ENCODE data around the gene RGS6. TPM values are rescaled to one million over a fixed set of nuclear protein-coding genes. Genes with fewer than 3 reads are reported as not detected.

Gene RGS6
- total RNA-seq, 1 donor from 2014 or later: 1.1 TPM

GRCh38 chr14:72013721-72014345 lies 81.6 kb downstream of the RGS6 start:
- no peak for DNase-seq (ENCODE audit: low spot score)

GRCh38 chr14:72014486-72014885 lies 82.3 kb downstream of the RGS6 start:
- DNase-seq (ENCODE audit: low spot score): no peak

- DNase-seq (ENCODE audit: low spot score): no peak
Measured at GRCh38 chr14:72017290-72017689, 85.1 kb downstream of the RGS6 start.

GRCh38 chr14:72023128-72024042 lies 91.2 kb downstream of the RGS6 start:
- DNase-seq (ENCODE audit: low spot score): no peak

DNA sequence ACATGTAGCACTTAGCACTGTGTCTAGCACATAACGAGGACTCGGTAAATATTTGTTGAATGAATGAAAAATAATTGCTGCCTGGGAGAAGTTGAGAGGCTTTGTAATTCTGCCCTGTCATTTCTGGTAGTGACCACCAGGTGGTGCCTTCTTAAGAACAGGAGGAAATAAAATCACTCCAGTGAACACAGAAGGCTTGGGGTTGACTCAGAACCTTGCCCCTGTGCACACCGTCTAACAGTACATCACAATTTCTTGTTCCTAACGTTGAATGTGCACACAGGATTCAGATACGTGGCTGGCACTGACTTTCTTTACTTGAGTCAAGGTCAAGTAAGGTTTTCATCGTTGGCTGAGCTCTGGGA lies 91.8 kb downstream of the RGS6 start:
- peak; percentile 24 for DNase-seq (ENCODE audit: low spot score)

DNA sequence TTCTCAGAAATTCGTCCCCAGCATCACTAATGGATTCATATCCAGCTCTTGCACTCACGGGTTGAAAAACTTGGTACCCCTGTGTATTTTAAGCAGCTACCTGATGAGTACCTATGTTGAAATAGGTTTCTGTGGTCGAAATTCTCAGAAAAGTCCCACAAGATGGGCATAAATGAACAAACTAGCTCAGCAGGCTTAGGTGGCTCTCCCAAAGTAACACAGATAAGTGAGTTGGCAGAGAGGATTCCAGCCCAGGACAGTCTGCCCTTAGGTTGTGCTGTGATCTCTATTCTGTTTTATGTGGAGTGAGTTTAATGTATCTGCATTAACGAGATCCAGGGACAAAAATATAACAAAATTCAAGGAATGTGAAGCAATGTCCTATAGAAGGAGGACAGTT lies 92.3 kb downstream of the RGS6 start:
- no peak for DNase-seq (ENCODE audit: low spot score)

- no peak for DNase-seq (ENCODE audit: low spot score)
Measured at GRCh38 chr14:72026536-72026935, 94.3 kb downstream of the RGS6 start.

- DNase-seq (ENCODE audit: low spot score): no peak
Measured at GRCh38 chr14:72027061-72027460, 94.8 kb downstream of the RGS6 start.

- no peak for DNase-seq (ENCODE audit: low spot score)
Measured at GRCh38 chr14:72033365-72033764, 101.1 kb downstream of the RGS6 start.

- no peak for DNase-seq (ENCODE audit: low spot score)
Measured at GRCh38 chr14:72040528-72040927, 108.3 kb downstream of the RGS6 start.

- no peak for DNase-seq (ENCODE audit: low spot score)
Measured at GRCh38 chr14:72045271-72045670, 113.0 kb downstream of the RGS6 start.

- DNase-seq (ENCODE audit: low spot score): no peak
Measured at GRCh38 chr14:72045885-72046284, 113.7 kb downstream of the RGS6 start.

DNA sequence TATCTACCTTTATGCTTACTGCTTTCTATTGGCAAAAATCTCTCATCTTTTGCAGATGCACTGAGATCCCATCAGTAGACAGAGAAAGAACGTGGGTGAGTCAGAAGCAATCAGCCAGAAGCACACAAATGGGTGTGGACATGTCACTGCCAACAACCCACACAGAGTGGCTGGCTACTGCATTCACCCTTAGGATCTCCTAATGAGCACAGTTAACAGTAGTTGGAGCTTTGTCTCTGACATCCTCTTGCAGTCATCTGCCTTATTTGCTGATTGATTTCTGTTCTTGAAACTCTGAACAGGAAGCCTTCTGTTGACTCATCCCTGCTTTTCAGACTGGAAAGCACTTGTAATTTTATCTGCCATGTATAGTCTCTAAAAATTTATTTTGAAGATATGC lies 117.2 kb downstream of the RGS6 start:
- DNase-seq (ENCODE audit: low spot score): no peak

DNA sequence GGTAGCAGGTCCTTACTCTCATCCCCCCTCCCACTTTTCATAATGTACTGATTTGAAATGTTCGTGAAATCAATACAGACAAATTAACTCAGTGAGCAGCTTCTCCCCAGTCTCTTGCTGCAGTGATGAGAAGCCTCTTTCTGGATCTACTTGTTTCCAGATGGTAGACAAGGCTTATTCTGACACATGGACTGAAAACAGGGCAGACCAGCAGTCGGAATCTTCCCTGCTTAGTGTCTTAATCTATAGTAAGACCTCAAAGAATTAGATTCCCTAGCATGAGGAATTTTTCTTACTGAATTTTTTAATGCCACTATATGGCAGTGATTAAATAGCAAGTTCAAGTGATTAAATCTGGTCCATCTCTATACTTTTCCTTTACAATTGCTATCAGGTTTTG lies 120.1 kb downstream of the RGS6 start:
- no peak for DNase-seq (ENCODE audit: low spot score)

GRCh38 chr14:72053651-72054050 lies 121.4 kb downstream of the RGS6 start:
- DNase-seq (ENCODE audit: low spot score): no peak

DNA sequence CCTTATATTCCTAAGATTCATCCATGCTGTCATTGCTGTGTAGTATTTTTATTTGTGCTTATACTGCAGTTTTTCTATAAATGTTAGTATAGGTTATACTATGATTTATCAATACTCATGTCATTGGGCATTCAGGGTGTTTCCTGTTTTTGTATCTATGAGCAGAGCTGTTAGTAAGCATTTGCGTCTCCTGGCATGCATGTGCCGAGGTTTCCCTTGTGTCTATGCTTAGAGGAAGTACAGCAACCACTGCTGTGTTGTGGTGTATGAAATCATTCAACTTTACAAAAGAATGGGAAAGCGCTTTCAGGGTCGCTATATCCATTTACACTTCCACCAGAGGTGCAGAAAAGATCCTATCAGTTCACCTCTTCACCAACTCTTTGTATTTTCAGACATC lies 122.7 kb downstream of the RGS6 start:
- no peak for DNase-seq (ENCODE audit: low spot score)

GRCh38 chr14:72057701-72058285 lies 125.6 kb downstream of the RGS6 start:
- DNase-seq (ENCODE audit: low spot score): no peak

GRCh38 chr14:72060460-72060859 lies 128.2 kb downstream of the RGS6 start:
- no peak for DNase-seq (ENCODE audit: low spot score)

DNA sequence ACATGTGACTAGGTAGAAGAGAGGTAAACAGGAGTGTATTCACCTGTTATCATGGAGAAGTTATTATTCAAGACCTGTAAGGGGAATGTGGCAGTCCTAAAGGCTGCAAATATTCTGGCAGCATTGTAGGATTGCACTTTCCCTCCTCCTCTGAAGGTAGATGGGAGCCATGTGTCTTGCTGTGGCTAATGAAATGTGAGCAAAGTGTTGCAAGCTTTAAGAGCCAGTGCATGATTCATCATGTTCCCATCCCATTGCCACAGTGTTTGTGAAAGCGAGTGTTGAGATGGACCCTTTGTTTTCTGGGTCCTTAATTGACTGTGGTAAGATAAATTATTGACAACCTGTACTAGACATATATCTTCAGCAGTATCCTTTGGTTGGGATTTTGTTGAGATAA lies 128.7 kb downstream of the RGS6 start:
- no peak for DNase-seq (ENCODE audit: low spot score)

- no peak for DNase-seq (ENCODE audit: low spot score)
Measured at GRCh38 chr14:72061718-72062117, 129.5 kb downstream of the RGS6 start.

DNA sequence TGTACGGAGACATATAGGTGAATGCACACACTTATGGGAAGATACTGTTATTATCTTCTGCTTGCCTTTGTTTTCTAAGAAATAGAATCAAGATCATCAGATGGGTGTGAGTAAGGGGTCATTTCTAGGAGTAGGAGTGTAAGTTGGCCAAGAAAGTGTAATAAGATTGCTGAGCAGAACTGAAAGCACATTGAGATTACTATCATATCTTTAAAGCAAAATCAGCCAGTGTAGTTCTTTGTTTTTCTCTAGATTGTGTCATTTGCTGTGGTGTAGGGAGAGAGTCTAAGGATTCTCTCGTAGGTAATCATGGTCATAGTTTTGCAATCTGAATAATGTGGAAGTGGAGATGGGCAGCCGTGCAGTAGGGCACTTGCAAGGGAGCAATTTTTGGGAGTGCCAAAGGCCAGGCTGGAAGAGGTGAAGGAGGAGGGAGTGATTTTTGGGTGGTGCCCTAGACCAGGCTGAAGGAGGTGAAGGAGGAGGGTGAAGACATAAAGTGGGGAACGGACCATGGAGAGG lies 131.6 kb downstream of the RGS6 start:
- no peak for DNase-seq (ENCODE audit: low spot score)

GRCh38 chr14:72064501-72064900 lies 132.3 kb downstream of the RGS6 start:
- DNase-seq (ENCODE audit: low spot score): no peak

DNA sequence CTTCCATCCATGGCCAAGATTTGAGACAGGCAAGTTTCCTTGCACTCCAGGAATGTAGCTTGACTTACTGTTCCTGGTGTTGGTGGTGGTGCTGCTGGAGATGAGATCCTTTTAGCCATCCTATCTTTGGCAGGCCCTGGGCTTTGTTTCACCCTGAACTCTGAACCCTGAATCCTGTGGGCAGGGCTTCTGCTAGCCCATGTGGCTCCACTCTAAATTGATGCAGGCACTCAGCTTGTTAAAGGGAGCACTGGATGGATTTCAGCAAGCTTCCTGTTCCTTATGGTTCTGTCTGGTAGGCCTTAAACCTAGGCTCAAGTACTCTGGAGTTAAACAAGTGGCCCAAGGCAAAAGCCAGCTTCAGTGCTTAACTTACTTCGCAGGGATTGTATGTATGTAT lies 138.2 kb downstream of the RGS6 start:
- DNase-seq (ENCODE audit: low spot score): no peak

All from mucosa of gallbladder (tissue), 1 donor.